Upper lobe of right lung (tissue), 1 donor: Measurements from ENCODE around the gene VKORC1L1. TPM values are rescaled to one million over a fixed set of nuclear protein-coding genes. Genes with fewer than 3 reads are reported as not detected.
"Not testable (repeated sequence)": the region's sequence is repeated elsewhere in the genome, so short reads cannot be mapped to it uniquely, and the experiment has no call there.

Experiments used
- ATAC-seq: fragments of 200-7000 bp; cut with Tn5 transposase; one replicate; pipeline ENCODE4 v1.9.1; 2020; ENCODE audit warnings: mild to moderate bottlenecking, moderate library complexity
- DNase-seq: peaks from one replicate; pipeline ENCODE4 v3.0.0-alpha.2; 2020
- H3K27ac ChIP-seq: fragments of 200-600 bp; one replicate; pipeline ENCODE4 v1.8.0; 2022
- H3K27me3 ChIP-seq: fragments of 200-600 bp; one replicate; pipeline ENCODE4 v1.8.0; 2022; ENCODE audit warnings: mild to moderate bottlenecking
- H3K36me3 ChIP-seq: fragments of 200-600 bp; one replicate; pipeline ENCODE4 v1.8.0; 2022
- H3K4me1 ChIP-seq: fragments of 200-600 bp; one replicate; pipeline ENCODE4 v1.8.0; 2022
- H3K4me3 ChIP-seq: fragments of 200-600 bp; one replicate; pipeline ENCODE4 v1.8.0; 2022; ENCODE audit warnings: mild to moderate bottlenecking
- H3K9me3 ChIP-seq: fragments of 200-600 bp; one replicate; pipeline ENCODE4 v1.8.0; 2022
- intact Hi-C: fragments of 100-400 bp; cut with DNase I; formaldehyde crosslinking; loops from one replicate; pipeline ENCODE4 v1.11.0; 2022
- total RNA-seq: library from RNA; stranded (reverse); fragmentation: NEBNext Ultra II Directional; extraction: Animal tissue kit (Norgen Biotek cat#: 25700); gene quantifications from one replicate; pipeline ENCODE4 v1.2.1, GENCODE V29; 2021
- TF ChIP-seq, protein P1 (sequence below): fragments of 200-600 bp; IDR thresholded peaks from one replicate; pipeline ENCODE4 v1.8.0; 2022; ENCODE audit warnings: antibody characterized with exemption
- donor health status: DM: no; HTN: yes; CAD: no; lungs with severe emphysema.

VKORC1L1 gene
- total RNA-seq, 1 donor from 2014 or later: 45.2 TPM

DNA sequence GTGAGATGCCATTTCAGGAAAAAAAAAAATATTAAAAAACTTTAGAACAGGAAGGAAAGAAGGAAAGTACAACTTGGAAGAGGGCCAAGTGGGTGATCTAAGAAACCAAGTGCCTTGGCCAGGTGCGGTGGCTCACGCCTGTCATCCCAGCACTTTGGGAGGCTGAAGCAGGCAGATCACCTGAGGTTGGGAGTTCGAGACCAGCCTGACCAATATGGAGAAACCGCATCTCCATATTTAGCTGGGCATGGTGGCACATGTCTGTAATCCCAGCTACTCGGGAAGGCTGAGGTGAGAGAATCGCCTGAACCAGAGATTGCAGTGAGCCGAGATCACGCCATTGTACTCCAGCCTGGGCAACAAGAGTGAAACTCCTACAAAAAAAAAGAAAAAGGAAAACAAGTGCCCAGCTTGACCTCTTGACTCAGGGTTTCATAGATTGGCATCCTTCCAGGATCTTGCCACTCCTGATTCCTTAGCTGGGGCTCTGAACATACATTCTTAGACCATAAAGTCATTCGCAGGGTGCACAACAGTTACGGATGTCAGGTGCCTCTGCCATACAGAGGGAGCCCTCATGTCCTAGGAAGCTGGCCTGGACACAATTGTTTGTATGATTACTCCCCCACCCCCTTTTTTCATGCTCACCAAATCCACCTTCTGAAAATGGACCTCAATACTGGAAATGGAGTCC, 111.2 kb downstream of the VKORC1L1 start:
- Histone ChIP-seq H3K27ac (peak overlapping the region; percentile 36), H3K27me3 (no peaks in the 10 kb centered on the region), H3K36me3 (peaks cover 5% of the 10 kb centered on the region), H3K9me3 (no peaks in the 10 kb centered on the region), H3K4me1 (peaks cover 16% of the 10 kb centered on the region), H3K4me3 (no peak overlapping the region)
- ATAC-seq: peak; percentile 32
- TF ChIP-seq, protein P1, sequence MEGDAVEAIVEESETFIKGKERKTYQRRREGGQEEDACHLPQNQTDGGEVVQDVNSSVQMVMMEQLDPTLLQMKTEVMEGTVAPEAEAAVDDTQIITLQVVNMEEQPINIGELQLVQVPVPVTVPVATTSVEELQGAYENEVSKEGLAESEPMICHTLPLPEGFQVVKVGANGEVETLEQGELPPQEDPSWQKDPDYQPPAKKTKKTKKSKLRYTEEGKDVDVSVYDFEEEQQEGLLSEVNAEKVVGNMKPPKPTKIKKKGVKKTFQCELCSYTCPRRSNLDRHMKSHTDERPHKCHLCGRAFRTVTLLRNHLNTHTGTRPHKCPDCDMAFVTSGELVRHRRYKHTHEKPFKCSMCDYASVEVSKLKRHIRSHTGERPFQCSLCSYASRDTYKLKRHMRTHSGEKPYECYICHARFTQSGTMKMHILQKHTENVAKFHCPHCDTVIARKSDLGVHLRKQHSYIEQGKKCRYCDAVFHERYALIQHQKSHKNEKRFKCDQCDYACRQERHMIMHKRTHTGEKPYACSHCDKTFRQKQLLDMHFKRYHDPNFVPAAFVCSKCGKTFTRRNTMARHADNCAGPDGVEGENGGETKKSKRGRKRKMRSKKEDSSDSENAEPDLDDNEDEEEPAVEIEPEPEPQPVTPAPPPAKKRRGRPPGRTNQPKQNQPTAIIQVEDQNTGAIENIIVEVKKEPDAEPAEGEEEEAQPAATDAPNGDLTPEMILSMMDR: no peak
- peak; percentile 53 for DNase-seq
- intact Hi-C loops: no loop called here

DNA sequence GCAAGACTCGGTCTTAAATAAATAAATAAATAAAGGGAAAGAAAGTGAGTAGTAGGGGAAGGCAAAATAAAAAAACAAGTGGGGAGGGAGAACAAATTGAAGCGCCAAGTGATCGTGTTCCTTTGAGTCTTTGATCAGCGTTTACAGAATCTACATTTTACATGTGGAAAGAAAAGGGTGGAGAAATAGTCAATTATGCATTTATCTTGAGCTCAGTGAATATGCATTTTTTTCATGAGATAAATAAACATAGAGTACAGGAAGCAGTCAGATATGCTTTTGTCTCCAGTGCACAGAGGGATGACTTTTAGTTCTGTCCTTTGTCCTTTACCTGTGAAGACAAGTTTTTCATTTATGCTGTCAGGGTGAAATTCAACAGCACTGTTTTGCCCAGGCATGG, 115.2 kb downstream of the VKORC1L1 start:
- Histone ChIP-seq H3K9me3 (no peaks in the 10 kb centered on the region), H3K27ac (no peak overlapping the region), H3K4me1 (no peaks in the 10 kb centered on the region), H3K36me3 (no peaks in the 10 kb centered on the region), H3K4me3 (no peak overlapping the region), H3K27me3 (no peaks in the 10 kb centered on the region)
- TF ChIP-seq, protein P1: no peak
- no peak for ATAC-seq
- intact Hi-C loops: no loop called here
- DNase-seq: no peak

DNA sequence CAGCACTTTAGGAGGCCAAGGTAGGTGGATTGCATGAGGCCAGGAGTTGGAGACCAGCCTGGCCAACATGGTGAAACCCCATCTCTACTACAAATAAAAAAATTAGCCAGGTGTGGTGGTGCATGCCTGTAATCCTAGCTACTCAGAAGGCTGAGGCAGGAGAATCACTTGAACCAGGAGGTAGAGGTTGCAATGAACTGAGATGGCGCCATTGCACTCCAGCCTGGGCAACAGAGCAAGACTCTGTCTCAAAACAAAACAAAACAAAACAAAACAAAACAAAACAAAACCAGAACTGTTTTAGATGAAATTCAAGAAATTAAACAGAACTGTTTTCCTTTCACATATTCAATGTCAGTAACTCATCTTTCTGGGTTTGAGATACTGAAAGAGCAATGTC, 115.6 kb downstream of the VKORC1L1 start:
- DNase-seq, intact Hi-C loops: not testable (repeated sequence)

DNA sequence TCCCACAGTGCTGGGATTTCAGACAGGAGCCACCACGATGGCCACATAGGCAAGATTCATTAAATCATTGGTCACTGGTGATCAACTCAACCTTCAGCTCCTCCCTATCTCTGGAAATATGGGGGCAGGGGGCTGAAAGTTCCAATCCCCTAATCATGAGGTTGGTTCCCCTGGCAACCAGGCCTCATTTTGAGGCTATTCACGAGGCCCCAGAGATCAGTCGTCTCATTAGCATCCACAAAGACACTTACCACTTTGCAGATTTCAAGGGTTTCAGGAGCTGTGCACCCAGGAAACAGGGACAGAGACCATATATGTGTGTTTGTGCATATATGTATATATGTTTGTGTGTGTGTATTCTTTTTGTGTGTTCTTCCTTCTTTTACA, 116.8 kb downstream of the VKORC1L1 start:
- intact Hi-C loops: no loop called here
- no peaks in the 10 kb centered on the region for H3K9me3 ChIP-seq
- H3K27me3 ChIP-seq: no peaks in the 10 kb centered on the region
- no peak overlapping the region for H3K27ac ChIP-seq
- no peaks in the 10 kb centered on the region for H3K36me3 ChIP-seq
- H3K4me1 ChIP-seq: no peaks in the 10 kb centered on the region
- TF ChIP-seq, protein P1: no peak
- ATAC-seq: no peak
- no peak overlapping the region for H3K4me3 ChIP-seq
- peak; percentile 7 for DNase-seq

More for the DNA sequence above, 115.6 kb downstream of the VKORC1L1 start:
- not testable (repeated sequence) for H3K9me3 ChIP-seq, H3K27me3 ChIP-seq, H3K27ac ChIP-seq, H3K4me3 ChIP-seq, ATAC-seq, H3K4me1 ChIP-seq, H3K36me3 ChIP-seq

DNA sequence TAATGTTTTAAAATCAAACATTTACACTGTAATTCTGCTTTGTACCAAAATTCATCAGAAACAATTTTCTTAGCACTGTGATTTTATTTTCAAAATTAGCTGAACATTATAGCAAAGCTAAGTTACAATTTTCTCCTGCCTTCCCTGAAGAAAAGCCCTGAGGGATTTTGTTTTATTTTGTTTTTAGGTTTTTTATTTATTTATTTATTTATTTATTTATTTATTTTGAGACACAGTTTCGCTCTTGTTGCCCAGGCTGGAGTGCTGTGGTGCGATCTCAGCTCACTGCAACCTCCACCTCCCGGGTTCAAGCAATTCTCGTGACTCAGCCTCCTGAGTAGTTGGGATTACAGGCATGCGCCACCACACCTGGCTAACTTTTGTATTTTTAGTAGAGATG, 119.0 kb downstream of the VKORC1L1 start:
- H3K27ac ChIP-seq, ATAC-seq, H3K36me3 ChIP-seq, intact Hi-C loops, H3K4me1 ChIP-seq, H3K4me3 ChIP-seq, H3K27me3 ChIP-seq, H3K9me3 ChIP-seq: not testable (repeated sequence)
- DNase-seq: peak; percentile 7

DNA sequence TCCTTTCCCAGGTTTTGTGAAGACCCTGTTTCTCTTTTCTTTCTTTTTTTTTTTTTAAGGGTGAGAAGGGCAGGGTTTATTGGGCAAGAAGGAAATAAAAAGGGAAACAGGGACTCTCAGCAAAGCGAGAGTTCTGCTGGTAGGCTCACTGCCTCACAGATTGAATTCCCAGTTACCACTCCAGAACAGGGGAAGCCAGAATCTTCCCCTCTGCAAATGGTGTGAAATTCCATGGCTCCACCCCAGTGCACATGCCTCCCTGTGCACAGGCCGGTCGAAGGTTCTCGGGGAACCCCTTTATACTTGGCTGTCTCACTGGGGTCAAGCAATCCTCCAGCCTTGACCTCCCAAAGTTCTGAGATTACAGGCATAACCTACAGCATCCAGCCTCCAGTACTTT, 119.7 kb downstream of the VKORC1L1 start:
- no peak overlapping the region for H3K27ac ChIP-seq
- intact Hi-C loops: no loop called here
- no peaks in the 10 kb centered on the region for H3K4me1 ChIP-seq
- H3K9me3 ChIP-seq: no peaks in the 10 kb centered on the region
- TF ChIP-seq, protein P1: no peak
- H3K4me3 ChIP-seq: no peak overlapping the region
- no peaks in the 10 kb centered on the region for H3K36me3 ChIP-seq
- DNase-seq (peak; percentile 4), ATAC-seq (no peak)
- no peaks in the 10 kb centered on the region for H3K27me3 ChIP-seq

DNA sequence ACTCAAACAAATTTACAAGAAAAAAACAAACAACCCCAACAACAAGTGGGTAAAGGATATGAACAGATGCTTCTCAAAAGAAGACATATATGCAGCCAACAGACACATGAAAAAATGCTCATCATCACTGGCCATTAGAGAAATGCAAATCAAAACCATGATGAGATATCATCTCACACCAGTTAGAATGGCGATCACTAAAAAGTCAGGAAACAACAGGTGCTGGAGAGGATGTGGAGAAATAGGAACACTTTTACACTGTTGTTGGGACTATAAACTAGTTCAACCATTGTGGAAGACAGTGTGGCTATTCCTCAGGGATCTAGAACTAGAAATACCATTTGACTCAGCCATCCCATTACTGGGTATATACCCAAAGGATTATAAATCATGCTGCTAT, 122.1 kb downstream of the VKORC1L1 start:
- H3K27ac ChIP-seq, H3K9me3 ChIP-seq, intact Hi-C loops, H3K27me3 ChIP-seq, ATAC-seq, H3K4me3 ChIP-seq, H3K4me1 ChIP-seq, DNase-seq, H3K36me3 ChIP-seq: not testable (repeated sequence)

DNA sequence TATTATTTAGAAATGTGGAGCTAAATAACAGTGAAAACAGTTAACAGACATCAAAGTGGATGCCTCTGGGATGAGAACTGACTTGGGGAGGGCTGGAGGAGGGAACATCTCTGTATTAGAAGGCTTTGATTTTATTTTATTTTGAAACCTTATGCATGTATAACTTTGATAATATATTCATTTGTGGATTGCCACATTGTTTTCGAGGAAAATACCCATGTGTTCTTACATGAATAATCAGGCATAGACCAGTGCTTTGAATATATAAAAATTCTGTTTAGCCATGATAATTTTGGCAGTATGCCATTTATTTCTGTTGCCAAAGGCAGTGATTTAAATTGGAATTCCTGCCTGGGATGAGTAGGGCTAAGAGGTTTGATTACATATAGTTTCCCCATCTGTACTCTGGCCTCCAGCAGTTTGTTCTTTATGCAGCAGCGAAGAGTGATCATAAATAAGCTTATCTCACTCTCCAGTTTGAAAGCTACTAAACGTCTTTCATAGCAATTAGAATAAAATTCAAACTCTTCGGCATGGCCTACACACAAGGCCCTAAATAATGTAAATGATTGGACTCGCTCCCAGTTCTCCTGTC, 128.0 kb downstream of the VKORC1L1 start:
- H3K4me3 ChIP-seq, H3K27me3 ChIP-seq, intact Hi-C loops, H3K27ac ChIP-seq, DNase-seq, ATAC-seq, H3K36me3 ChIP-seq, H3K9me3 ChIP-seq, H3K4me1 ChIP-seq: not testable (repeated sequence)

DNA sequence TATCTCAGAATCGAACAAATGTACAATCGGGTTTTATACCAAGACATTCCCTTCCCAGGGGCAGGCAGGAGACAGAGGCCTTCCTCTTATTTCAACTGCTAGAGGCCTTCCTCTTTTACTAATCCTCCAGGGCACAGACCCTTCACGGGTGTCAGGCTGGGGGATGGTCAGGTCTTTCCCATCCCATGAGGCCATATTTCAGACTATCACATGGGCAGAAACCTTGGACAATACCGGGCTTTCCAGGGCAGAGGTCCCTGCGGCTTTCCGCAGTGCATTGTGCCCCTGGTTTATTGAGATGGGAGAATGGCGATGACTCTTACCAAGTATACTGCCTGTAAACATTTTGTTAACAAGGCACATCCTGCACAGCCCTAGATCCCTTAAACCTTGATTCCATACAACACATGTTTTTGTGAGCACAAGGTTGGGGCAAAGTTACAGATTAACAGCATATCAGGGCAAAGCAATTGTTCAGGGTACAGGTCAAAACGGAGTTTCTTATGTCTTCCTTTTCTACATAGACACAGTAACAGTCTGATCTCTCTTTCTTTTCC, 132.3 kb downstream of the VKORC1L1 start:
- ATAC-seq, H3K36me3 ChIP-seq, intact Hi-C loops, H3K9me3 ChIP-seq, H3K27ac ChIP-seq, H3K27me3 ChIP-seq, H3K4me3 ChIP-seq, H3K4me1 ChIP-seq: not testable (repeated sequence)
- peak; percentile 13 for DNase-seq
